Activated CD8-positive, alpha-beta memory T cell treated with anti-CD3 and anti-CD28 coated beads, Interleukin-2, amount 50 U/mL, for 1 hour (primary cell): ENCODE data around the gene GOLGA3.

Experiments used
- DNase-seq: peaks from one replicate; pipeline ENCODE4 v3.0.0-alpha.2; 2020; ENCODE audit errors: extremely low read depth

The GOLGA3 gene

GRCh38 chr12:132720606-132721345, 107.9 kb downstream of the GOLGA3 start:
- no peak for DNase-seq

DNA sequence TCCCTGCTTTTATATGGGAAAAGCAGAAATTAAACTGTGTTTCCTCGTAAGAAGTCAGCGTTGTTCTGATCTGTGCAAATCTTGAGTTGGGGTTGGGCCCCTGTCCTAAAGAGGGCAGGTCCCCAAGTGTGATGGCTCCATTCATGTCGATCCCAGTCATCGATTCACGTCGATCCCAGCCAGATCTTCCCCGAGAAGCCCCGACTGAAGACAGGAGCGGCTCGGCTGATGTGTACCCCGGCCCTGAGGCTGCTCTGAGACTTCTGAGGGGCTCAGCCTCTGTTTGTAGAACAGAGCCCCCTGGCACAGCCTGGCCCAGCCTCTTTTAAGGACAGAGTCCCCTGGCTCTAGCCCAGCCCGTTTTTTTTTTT, 108.7 kb downstream of the GOLGA3 start:
- DNase-seq: no peak

- no peak for DNase-seq
Measured at GRCh38 chr12:132719141-132719953, 109.3 kb downstream of the GOLGA3 start.
